G401.6 (cell line): Measurements from ENCODE around the gene CCDC88B.
"Not testable (repeated sequence)": the region's sequence is repeated elsewhere in the genome, so short reads cannot be mapped to it uniquely, and the experiment has no call there.

Experiments used
- FAIRE-seq: peaks from 2 replicates; lab custom pipeline; 2012; peaks lifted over from hg19 to GRCh38; lab: Jason Lieb, UNC

Gene CCDC88B

DNA sequence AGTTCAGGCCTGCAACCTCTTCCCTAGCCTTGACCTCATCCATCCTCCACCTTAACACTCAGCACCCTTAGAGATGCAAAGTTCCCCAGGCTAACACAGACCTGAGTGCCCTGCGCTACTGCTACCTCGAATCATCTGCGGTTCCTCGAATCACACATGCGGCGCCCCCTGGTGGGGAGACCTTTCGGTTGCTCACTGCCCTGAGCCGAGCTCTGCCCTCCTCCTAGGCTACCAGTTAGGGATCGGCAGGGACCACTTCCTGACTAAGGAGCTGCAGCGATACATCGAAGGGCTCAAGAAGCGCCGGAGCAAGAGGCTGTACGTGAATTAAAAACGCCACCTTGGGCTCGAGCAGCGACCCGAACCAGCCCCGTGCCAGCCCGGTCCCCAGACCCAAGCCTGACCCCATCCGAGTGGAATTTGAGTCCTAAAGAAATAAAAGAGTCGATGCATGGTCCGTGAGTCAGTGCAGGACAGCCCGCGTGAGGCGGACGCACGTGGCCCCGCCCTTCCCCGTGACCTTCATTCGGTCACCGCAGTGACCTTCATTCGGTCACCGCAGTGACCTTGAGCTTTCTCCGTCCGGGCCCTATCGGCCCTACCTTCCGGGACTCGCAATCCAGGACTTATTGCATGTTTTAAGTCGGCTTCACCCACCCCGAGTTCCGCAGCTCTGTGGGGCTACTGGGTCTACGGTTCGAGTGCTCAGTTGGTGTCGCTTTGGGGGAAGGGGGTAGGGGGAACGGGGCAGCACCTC, 35.5 kb upstream of the CCDC88B start:
- peak; percentile 91 for FAIRE-seq

- FAIRE-seq: peak; percentile 84
Measured at GRCh38 chr11:64305075-64305690, 34.8 kb upstream of the CCDC88B start, which contains the start of gene ESRRA. TSS of gene ESRRA (plus strand) at chr11:64305524. CDS start at chr11:64307180, 1,656 bp downstream.

DNA sequence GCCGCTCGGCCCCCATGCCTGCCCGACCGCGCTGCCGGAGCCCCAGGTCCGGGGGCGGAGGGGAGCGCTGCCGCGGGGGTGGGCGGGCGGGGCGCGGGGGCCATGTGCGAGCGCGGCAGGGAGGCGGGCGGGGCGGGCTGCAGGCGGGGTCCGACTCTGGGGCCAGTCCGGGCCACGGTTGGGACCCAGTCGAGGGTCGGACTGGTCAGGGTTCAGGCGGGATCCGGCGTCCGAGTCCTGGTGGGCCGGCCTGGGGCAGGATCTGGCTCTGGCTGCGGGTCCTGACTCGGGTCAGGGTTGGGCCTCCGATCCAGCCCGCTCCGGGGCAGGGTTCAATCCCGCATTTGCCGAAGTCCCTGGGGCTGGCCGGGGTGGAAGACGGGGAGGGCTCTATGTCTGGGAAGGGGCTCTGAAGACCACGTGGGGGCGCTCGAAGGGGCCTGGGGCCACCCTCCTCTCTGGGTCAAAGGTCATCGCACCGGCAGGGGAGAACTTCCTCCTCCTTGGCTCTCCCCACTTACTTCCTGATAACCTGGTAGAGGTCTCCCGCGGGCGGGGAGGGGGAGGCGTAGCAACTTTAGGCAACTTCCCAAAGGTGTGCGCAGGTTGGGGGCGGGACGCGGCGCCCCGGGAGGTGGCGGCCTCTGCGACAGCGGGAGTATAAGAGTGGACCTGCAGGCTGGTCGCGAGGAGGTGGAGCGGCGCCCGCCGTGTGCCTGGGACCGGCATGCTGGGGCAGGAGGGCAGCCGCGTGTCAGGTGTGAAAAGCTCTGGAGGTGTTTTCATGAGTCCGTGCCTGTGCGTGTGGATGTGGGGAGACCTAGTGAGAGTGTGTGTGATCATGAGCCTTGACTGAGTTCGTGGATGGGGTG, 34.1 kb upstream of the CCDC88B start:
- no peak for FAIRE-seq

- FAIRE-seq: no peak
Measured at GRCh38 chr11:64306563-64306875, 33.5 kb upstream of the CCDC88B start.

GRCh38 chr11:64306876-64307622, 33.0 kb upstream of the CCDC88B start:
- FAIRE-seq: no peak

- not testable (repeated sequence) for FAIRE-seq
Measured at GRCh38 chr11:64307795-64308194, 32.2 kb upstream of the CCDC88B start.

GRCh38 chr11:64312947-64313346, 27.1 kb upstream of the CCDC88B start:
- no peak for FAIRE-seq

GRCh38 chr11:64313491-64314145, 26.4 kb upstream of the CCDC88B start:
- FAIRE-seq: no peak

GRCh38 chr11:64314146-64314804, 25.7 kb upstream of the CCDC88B start:
- FAIRE-seq: no peak

DNA sequence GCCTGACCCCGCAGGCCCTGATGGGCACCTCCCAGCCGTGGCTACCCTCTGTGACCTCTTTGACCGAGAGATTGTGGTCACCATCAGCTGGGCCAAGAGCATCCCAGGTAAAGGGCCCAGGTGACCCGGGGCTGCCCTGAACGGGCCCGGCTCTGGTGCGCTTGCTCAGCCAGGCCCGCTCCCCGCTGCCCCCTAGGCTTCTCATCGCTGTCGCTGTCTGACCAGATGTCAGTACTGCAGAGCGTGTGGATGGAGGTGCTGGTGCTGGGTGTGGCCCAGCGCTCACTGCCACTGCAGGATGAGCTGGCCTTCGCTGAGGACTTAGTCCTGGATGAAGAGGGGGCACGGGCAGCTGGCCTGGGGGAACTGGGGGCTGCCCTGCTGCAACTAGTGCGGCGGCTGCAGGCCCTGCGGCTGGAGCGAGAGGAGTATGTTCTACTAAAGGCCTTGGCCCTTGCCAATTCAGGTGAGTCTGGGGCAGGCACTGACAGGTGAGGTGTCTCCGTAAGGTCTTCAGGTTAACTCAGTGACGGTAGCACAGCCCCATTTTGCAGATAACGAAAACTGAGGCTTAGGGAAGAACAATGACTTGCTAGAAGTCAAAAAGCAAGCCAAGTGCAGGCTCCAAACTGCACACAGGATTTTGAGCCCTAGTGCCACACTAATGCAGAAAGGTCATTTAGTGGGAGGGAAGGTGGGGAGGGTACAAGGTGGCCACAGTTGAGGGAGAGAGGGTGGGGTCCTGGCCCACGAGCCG, 25.0 kb upstream of the CCDC88B start:
- no peak for FAIRE-seq

- FAIRE-seq: not testable (repeated sequence)
Measured at GRCh38 chr11:64315667-64316526, 24.1 kb upstream of the CCDC88B start.

DNA sequence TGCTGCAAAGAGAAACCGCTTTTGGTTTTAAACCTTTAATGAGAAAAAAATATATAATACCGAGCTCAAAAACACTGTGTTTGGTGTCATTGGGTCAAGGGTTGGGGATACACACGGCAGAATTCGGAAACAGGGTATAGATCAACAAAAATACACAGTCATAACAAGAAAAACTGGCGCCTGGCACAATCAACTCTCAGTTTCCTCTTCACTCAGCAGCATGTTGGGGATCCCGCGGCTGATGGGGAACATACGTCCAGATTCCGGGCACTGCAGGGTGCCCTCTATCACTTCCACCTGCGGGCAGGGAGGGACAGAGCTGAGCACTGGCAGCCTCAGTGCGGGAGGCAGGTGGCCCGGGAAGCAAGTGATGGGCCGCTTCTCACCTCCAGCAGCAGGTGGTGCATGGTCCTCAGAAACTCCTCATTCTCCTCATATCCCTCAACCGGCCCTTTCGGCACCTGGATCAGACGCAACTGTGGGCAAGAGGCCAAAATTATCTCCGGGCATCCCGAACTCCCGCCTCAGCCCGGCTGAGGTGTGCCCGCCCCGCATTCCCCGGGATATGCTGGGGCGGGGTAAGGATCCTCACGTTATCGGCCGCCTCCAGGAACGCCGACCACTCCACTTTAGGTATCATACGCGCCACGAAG, 23.2 kb upstream of the CCDC88B start:
- FAIRE-seq: peak; percentile 39

DNA sequence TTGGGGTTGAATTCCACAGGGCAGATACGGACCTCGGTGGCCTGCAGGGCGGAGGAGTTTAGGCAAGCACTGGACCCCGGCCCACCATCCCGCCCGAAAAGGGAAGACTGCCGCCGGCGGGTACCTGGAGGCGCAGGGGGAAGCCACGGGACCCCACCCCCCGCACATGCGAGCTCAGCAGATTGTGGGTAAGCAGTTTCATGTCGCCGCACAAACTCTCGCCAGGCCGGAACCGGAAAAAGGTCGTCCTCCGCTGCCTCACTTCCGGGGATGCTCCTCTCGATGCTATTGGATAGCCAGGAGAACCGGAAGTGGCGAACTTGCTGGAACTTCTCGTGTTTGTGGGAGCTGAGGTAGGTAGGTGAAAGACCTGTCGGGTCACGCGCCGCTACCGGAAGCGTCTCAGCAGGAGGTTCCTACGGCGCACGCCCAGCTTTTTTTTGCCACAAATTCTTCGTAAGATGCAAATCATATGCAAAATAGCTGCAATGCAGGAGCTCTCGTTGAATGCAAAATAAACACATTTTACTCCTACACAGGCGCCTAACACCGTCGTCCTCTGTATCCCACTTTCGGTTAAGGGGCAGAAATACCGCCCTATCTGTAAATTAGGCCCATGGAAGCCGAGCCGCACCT, 22.6 kb upstream of the CCDC88B start, which contains the start of gene TRMT112:
Gene TRMT112 (minus strand): TSS at position 235 of the 636 bp plus-strand sequence. CDS start 33 bp downstream, at position 202.
- FAIRE-seq: peak; percentile 99

DNA sequence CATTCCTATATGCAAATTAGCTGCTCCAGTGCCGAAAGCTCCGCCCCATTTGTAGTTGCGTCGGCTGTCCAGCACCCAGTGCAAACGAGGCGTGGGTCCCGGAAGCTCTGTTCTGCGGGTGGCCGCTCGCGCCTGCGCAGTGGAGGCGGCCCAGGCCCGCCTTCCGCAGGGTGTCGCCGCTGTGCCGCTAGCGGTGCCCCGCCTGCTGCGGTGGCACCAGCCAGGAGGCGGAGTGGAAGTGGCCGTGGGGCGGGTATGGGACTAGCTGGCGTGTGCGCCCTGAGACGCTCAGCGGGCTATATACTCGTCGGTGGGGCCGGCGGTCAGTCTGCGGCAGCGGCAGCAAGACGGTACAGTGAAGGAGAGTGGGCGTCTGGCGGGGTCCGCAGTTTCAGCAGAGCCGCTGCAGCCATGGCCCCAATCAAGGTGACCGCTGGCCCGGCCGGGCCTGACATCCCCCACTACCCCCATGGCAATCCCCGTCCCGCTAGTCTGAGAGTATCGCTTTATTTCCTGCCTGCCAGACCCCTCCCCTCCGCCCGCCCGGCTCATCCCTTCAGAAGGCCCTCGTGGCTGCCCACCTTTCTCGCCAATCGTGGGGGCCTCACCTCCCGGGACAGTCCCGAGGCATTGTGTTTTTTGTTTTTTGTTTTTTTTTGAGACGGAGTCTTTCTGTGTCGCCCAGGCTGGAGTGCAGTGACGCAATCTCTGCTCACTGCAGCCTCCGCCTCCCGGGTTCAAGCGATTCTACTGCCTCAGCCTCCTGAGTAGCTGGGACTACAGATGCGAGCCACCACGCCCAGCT, 21.8 kb upstream of the CCDC88B start, which contains the start of gene PRDX5:
Gene PRDX5 (plus strand): TSS at position 161 of the 805 bp plus-strand sequence. CDS start 95 bp downstream, at position 256.
- FAIRE-seq: no peak

GRCh38 chr11:64318766-64319761, 20.9 kb upstream of the CCDC88B start:
- no peak for FAIRE-seq

GRCh38 chr11:64320556-64320955, 19.4 kb upstream of the CCDC88B start:
- FAIRE-seq: no peak
